ENCODE data around the gene ADGRB3. TPM values are rescaled to one million over a fixed set of nuclear protein-coding genes. Genes with fewer than 3 reads are reported as not detected.

Gene ADGRB3
- total and polyA plus RNA-seq, 7 donors, result 0.10 to 0.39 (median 0.21) TPM; not detected in 1

GRCh38 chr6:69026715-69027114 lies 391.6 kb downstream of the ADGRB3 start:
- WGBS, 3 donors, result 54 to 77% (median 59%) methylated on average over 3 of the region's 3 CpGs
- ATAC-seq (no peak), DNase-seq (no peak)
- no peak overlapping the region for H3K4me3 ChIP-seq
- no peaks in the 10 kb centered on the region for H3K36me3 ChIP-seq (ENCODE audit: insufficient read depth in 1 of 2, low read depth in 1 of 2)
- intact Hi-C loops (cut with DNase I), result no loop called here
- no peaks in the 10 kb centered on the region for H3K27me3 ChIP-seq (ENCODE audit: insufficient read depth in 3 of 3, low read length in 2 of 3)
- no peaks in the 10 kb centered on the region for H3K9me3 ChIP-seq
- H3K27ac ChIP-seq, result no peak overlapping the region
- H3K4me1 ChIP-seq, result no peaks in the 10 kb centered on the region
- TF ChIP-seq CTCF (IDR thresholded peaks at IDR 0.05), result no peak

DNA sequence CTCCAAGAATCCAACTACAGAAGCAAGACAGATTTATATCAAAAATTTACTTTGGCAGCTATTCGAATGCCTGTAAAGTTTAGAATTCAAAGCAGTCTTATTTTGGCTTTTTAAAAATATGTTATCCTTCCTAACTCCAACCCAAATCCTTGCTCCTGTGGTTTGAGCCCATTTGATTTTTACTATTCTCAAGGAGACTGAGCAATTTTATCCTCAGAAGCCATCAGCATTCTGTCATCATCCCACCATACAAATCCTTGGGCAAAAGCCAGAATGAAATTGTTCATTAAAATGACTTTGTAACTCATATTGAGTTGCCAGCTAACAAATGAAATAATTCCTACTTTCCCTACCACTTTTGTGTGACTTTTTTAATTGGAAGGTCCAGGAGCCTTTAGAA lies 392.8 kb downstream of the ADGRB3 start:
- TF ChIP-seq CTCF (IDR thresholded peaks at IDR 0.05), result no peak
- intact Hi-C loops (cut with DNase I), result no loop called here
- H3K4me3 ChIP-seq, result no peak overlapping the region
- no peaks in the 10 kb centered on the region for H3K9me3 ChIP-seq
- H3K27ac ChIP-seq, result no peak overlapping the region
- no peaks in the 10 kb centered on the region for H3K36me3 ChIP-seq (ENCODE audit: insufficient read depth in 1 of 2, low read depth in 1 of 2)
- no peaks in the 10 kb centered on the region for H3K27me3 ChIP-seq (ENCODE audit: insufficient read depth in 3 of 3, low read length in 2 of 3)
- WGBS, 3 donors, result 72 to 83% (median 78%) methylated on average over 1 of the region's 1 CpG
- no peaks in the 10 kb centered on the region for H3K4me1 ChIP-seq
- DNase-seq (no peak), ATAC-seq (no peak)

GRCh38 chr6:69038841-69039240 lies 403.8 kb downstream of the ADGRB3 start:
- DNase-seq (no peak), ATAC-seq (no peak)
- Histone ChIP-seq H3K36me3 (ENCODE audit: insufficient read depth in 1 of 2, low read depth in 1 of 2) (no peaks in the 10 kb centered on the region), H3K4me3 (no peak overlapping the region), H3K4me1 (no peaks in the 10 kb centered on the region), H3K27ac (no peak overlapping the region), H3K27me3 (ENCODE audit: insufficient read depth in 3 of 3, low read length in 2 of 3) (no peaks in the 10 kb centered on the region), H3K9me3 (no peaks in the 10 kb centered on the region)
- intact Hi-C loops (cut with DNase I), result no loop called here
- no peak for TF ChIP-seq CTCF (IDR thresholded peaks at IDR 0.05)

DNA sequence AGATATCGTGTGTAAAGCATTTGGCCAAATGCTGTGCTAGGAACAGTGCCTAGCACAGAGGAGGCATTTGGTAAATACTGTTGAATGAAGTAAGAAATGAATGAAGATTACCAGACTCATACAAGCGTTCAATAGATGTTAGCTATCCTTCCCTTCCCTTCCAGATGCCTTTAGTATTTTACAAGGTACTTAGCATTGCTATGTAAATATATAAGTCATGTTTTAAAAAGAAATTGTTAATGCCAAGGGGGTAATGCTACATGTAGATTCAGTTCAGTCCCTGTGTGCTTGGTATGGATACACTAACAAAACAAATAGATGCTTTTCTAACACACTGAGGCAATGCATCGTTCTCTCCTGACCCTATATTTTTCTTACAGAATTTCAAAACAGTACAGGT lies 407.2 kb downstream of the ADGRB3 start:
- Histone ChIP-seq H3K4me3 (no peak overlapping the region), H3K27ac (no peak overlapping the region), H3K36me3 (ENCODE audit: insufficient read depth in 1 of 2, low read depth in 1 of 2) (no peaks in the 10 kb centered on the region), H3K4me1 (no peaks in the 10 kb centered on the region), H3K27me3 (ENCODE audit: insufficient read depth in 3 of 3, low read length in 2 of 3) (no peaks in the 10 kb centered on the region), H3K9me3 (no peaks in the 10 kb centered on the region)
- no peak for ATAC-seq
- TF ChIP-seq CTCF (IDR thresholded peaks at IDR 0.05), result no peak
- DNase-seq, result no peak
- 72 to 81% (median 75%) methylated on average over 3 of the region's 3 CpGs for WGBS, 3 donors
- intact Hi-C loops (cut with DNase I), result no loop called here

- H3K4me1 ChIP-seq, result no peaks in the 10 kb centered on the region
- no peaks in the 10 kb centered on the region for H3K27me3 ChIP-seq (ENCODE audit: insufficient read depth in 3 of 3, low read length in 2 of 3)
- no peak overlapping the region for H3K4me3 ChIP-seq
- 66 to 73% (median 68%) methylated on average over 3 of the region's 3 CpGs for WGBS, 3 donors
- TF ChIP-seq CTCF (IDR thresholded peaks at IDR 0.05), result no peak
- no peak overlapping the region for H3K27ac ChIP-seq
- DNase-seq (no peak), ATAC-seq (no peak)
- H3K9me3 ChIP-seq, result no peaks in the 10 kb centered on the region
- no peaks in the 10 kb centered on the region for H3K36me3 ChIP-seq (ENCODE audit: insufficient read depth in 1 of 2, low read depth in 1 of 2)
- intact Hi-C loops (cut with DNase I), result no loop called here
Measured at GRCh38 chr6:69044534-69044933, 409.5 kb downstream of the ADGRB3 start.

Measured in psoas muscle (tissue), 8 donors.